ENCODE data around the gene IGF1.

The IGF1 gene

GRCh38 chr12:102350070-102350469, 130.3 kb downstream of the IGF1 start:
- no peak for TF ChIP-seq CTCF (IDR thresholded peaks at IDR 0.05; ENCODE audit: control insufficient read depth, insufficient read depth, low read depth, low read length, missing control alignments)
- H3K4me3 ChIP-seq (ENCODE audit: control insufficient read depth, low read depth, low read length), result no peak overlapping the region
- DNase-seq (ENCODE audit: low read depth), result no peak

- no peak for DNase-seq (ENCODE audit: low read depth)
- TF ChIP-seq CTCF (IDR thresholded peaks at IDR 0.05; ENCODE audit: control insufficient read depth, insufficient read depth, low read depth, low read length, missing control alignments), result no peak
- no peak overlapping the region for H3K4me3 ChIP-seq (ENCODE audit: control insufficient read depth, low read depth, low read length)
Measured at GRCh38 chr12:102349079-102349478, 131.3 kb downstream of the IGF1 start.

GRCh38 chr12:102347811-102348210, 132.6 kb downstream of the IGF1 start:
- no peak overlapping the region for H3K4me3 ChIP-seq (ENCODE audit: control insufficient read depth, low read depth, low read length)
- TF ChIP-seq CTCF (IDR thresholded peaks at IDR 0.05; ENCODE audit: control insufficient read depth, insufficient read depth, low read depth, low read length, missing control alignments), result no peak
- DNase-seq (ENCODE audit: low read depth), result no peak
